ENCODE data around the gene POLRMT.

DNA sequence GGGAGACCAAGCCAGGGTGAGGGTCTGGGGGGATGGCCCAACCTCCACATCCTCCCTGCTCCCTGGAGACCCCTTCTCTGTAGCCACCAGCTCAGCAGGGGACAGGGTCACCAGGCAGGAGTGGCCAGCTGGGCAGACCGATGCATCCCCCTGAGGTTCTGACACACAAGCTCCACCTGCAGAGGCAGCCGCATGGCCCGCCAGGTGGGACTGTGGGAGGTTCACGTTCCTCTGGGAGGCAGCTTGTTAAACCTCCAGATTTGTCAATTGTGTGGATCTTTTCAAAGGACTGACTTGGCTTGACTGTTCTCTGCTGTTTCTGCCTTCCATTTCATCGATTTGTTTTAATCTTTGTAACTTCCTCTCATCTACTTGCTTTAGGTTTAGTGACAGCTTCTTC lies 8.1 kb downstream of the POLRMT start:
- TF ChIP-seq, protein P1, sequence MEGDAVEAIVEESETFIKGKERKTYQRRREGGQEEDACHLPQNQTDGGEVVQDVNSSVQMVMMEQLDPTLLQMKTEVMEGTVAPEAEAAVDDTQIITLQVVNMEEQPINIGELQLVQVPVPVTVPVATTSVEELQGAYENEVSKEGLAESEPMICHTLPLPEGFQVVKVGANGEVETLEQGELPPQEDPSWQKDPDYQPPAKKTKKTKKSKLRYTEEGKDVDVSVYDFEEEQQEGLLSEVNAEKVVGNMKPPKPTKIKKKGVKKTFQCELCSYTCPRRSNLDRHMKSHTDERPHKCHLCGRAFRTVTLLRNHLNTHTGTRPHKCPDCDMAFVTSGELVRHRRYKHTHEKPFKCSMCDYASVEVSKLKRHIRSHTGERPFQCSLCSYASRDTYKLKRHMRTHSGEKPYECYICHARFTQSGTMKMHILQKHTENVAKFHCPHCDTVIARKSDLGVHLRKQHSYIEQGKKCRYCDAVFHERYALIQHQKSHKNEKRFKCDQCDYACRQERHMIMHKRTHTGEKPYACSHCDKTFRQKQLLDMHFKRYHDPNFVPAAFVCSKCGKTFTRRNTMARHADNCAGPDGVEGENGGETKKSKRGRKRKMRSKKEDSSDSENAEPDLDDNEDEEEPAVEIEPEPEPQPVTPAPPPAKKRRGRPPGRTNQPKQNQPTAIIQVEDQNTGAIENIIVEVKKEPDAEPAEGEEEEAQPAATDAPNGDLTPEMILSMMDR (conservative IDR thresholded peaks at IDR 0.05; ENCODE audit: low read depth in 2 of 2), result no peak
- TF ChIP-seq, protein P2, sequence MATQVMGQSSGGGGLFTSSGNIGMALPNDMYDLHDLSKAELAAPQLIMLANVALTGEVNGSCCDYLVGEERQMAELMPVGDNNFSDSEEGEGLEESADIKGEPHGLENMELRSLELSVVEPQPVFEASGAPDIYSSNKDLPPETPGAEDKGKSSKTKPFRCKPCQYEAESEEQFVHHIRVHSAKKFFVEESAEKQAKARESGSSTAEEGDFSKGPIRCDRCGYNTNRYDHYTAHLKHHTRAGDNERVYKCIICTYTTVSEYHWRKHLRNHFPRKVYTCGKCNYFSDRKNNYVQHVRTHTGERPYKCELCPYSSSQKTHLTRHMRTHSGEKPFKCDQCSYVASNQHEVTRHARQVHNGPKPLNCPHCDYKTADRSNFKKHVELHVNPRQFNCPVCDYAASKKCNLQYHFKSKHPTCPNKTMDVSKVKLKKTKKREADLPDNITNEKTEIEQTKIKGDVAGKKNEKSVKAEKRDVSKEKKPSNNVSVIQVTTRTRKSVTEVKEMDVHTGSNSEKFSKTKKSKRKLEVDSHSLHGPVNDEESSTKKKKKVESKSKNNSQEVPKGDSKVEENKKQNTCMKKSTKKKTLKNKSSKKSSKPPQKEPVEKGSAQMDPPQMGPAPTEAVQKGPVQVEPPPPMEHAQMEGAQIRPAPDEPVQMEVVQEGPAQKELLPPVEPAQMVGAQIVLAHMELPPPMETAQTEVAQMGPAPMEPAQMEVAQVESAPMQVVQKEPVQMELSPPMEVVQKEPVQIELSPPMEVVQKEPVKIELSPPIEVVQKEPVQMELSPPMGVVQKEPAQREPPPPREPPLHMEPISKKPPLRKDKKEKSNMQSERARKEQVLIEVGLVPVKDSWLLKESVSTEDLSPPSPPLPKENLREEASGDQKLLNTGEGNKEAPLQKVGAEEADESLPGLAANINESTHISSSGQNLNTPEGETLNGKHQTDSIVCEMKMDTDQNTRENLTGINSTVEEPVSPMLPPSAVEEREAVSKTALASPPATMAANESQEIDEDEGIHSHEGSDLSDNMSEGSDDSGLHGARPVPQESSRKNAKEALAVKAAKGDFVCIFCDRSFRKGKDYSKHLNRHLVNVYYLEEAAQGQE (IDR thresholded peaks at IDR 0.05; ENCODE audit: unreplicated experiment), result no peak
- TF ChIP-seq EZH2phosphoT487 (IDR thresholded peaks at IDR 0.05; ENCODE audit: unreplicated experiment), result no peak
